H9 (cell line): ENCODE results near the gene PLD5. TPM values are rescaled to one million over a fixed set of nuclear protein-coding genes. Genes with fewer than 3 reads are reported as not detected.

Experiments
- DNase-seq: peaks from one replicate; pipeline ENCODE4 v3.0.0-alpha.2; 2017
- H2AFZ ChIP-seq: one replicate; pipeline ENCODE4 v1.6.1; 2013; ENCODE audit warnings: mild to moderate bottlenecking, low read length, control low read depth, moderate library complexity
- H2AK5ac ChIP-seq: 2 replicates; pipeline ENCODE4 v1.6.1; 2013; ENCODE audit warnings: low read length, control low read depth, mixed read lengths; ENCODE audit not compliant: insufficient read length
- H2BK120ac ChIP-seq: one replicate; pipeline ENCODE4 v1.6.1; 2013; ENCODE audit warnings: low read depth, mild to moderate bottlenecking, low read length, control low read depth, inconsistent platforms; ENCODE audit not compliant: poor library complexity, severe bottlenecking
- H2BK12ac ChIP-seq: 2 replicates; pipeline ENCODE4 v1.6.1; 2013; ENCODE audit warnings: low read length, control low read depth, mixed read lengths, low read depth; ENCODE audit not compliant: insufficient read length
- H2BK15ac ChIP-seq: 2 replicates; pipeline ENCODE4 v1.6.1; 2013; ENCODE audit warnings: low read depth, low read length, control low read depth
- H2BK20ac ChIP-seq: one replicate; pipeline ENCODE4 v1.6.1; 2013; ENCODE audit warnings: low read depth, mild to moderate bottlenecking, low read length, control low read depth, inconsistent platforms; ENCODE audit not compliant: poor library complexity, severe bottlenecking
- H2BK5ac ChIP-seq: 2 replicates; pipeline ENCODE4 v1.6.1; 2013; ENCODE audit warnings: low read length, control low read depth, mixed read lengths; ENCODE audit not compliant: insufficient read length
- H3K14ac ChIP-seq: 2 replicates; pipeline ENCODE4 v1.6.1; 2013; ENCODE audit warnings: low read length, control low read depth; ENCODE audit not compliant: insufficient read depth
- H3K18ac ChIP-seq: 2 replicates; pipeline ENCODE4 v1.6.1; 2013; ENCODE audit warnings: low read depth, mild to moderate bottlenecking, mixed read lengths, low read length, control low read depth; ENCODE audit not compliant: insufficient read length
- H3K23ac ChIP-seq: 2 replicates; pipeline ENCODE4 v1.6.1; 2013; ENCODE audit warnings: low read length, control low read depth, mixed read lengths, low read depth; ENCODE audit not compliant: insufficient read length
- H3K23me2 ChIP-seq: 2 replicates; pipeline ENCODE4 v1.6.1; 2013; ENCODE audit warnings: low read depth, mild to moderate bottlenecking, mixed read lengths, low read length, control low read depth; ENCODE audit not compliant: insufficient read length, poor library complexity, severe bottlenecking
- H3K27ac ChIP-seq: 2 replicates; pipeline ENCODE4 v1.5.1; 2013; ENCODE audit warnings: low read length, control low read depth, mixed read lengths, low read depth; ENCODE audit not compliant: insufficient read length
- H3K27me3 ChIP-seq: 2 replicates; pipeline ENCODE4 v1.6.1; 2013; ENCODE audit warnings: low read length, control low read depth, inconsistent platforms; ENCODE audit not compliant: insufficient read depth
- H3K4ac ChIP-seq: 2 replicates; pipeline ENCODE4 v1.6.1; 2013; ENCODE audit warnings: low read depth, mild to moderate bottlenecking, control low read depth, inconsistent platforms, low read length, moderate library complexity
- H3K4me1 ChIP-seq: 2 replicates; pipeline ENCODE4 v1.6.1; 2013; ENCODE audit warnings: low read length, control low read depth, inconsistent platforms; ENCODE audit not compliant: insufficient read depth
- H3K4me2 ChIP-seq: 2 replicates; pipeline ENCODE4 v1.6.1; 2013; ENCODE audit warnings: low read length, control low read depth, mixed read lengths; ENCODE audit not compliant: insufficient read length, insufficient read depth
- H3K56ac ChIP-seq: 2 replicates; pipeline ENCODE4 v1.6.1; 2013; ENCODE audit warnings: low read depth, mild to moderate bottlenecking, mixed read lengths, low read length, control low read depth; ENCODE audit not compliant: insufficient read length
- H3K79me1 ChIP-seq: 2 replicates; pipeline ENCODE4 v1.6.1; 2013; ENCODE audit warnings: low read depth, mild to moderate bottlenecking, moderate library complexity, low read length, control low read depth, inconsistent platforms; ENCODE audit not compliant: insufficient read depth, poor library complexity, severe bottlenecking
- H3K79me2 ChIP-seq: 2 replicates; pipeline ENCODE4 v1.6.1; 2013; ENCODE audit warnings: low read length, control low read depth, inconsistent platforms; ENCODE audit not compliant: insufficient read depth
- H3K9ac ChIP-seq: 2 replicates; pipeline ENCODE4 v1.6.1; 2013; ENCODE audit warnings: low read length, control low read depth, mixed read lengths; ENCODE audit not compliant: insufficient read length; ENCODE audit errors: extremely low read depth
- H3K9me3 ChIP-seq: one replicate; pipeline ENCODE4 v1.6.1; 2013; ENCODE audit warnings: low read depth, low read length, inconsistent platforms; ENCODE audit not compliant: control insufficient read depth
- H3T11ph ChIP-seq: one replicate; pipeline ENCODE4 v1.6.1; 2013; ENCODE audit warnings: mild to moderate bottlenecking, low read length, control low read depth, inconsistent platforms
- H4K20me1 ChIP-seq: one replicate; pipeline ENCODE4 v1.6.1; 2013; ENCODE audit not compliant: control insufficient read depth, insufficient read length, insufficient read depth
- H4K5ac ChIP-seq: 2 replicates; pipeline ENCODE4 v1.6.1; 2013; ENCODE audit warnings: low read depth, mild to moderate bottlenecking, mixed read lengths, low read length, control low read depth; ENCODE audit not compliant: insufficient read length
- H4K8ac ChIP-seq: replicated peaks from 2 replicates; pipeline ENCODE4 v1.6.1; 2013; ENCODE audit warnings: low read length, control low read depth, mixed read lengths, low read depth; ENCODE audit not compliant: insufficient read length
- H4K91ac ChIP-seq: 2 replicates; pipeline ENCODE4 v1.6.1; 2013; ENCODE audit warnings: low read depth, mild to moderate bottlenecking, moderate library complexity, mixed read lengths, low read length, control low read depth; ENCODE audit not compliant: insufficient read length
- H3K27ac Mint-ChIP-seq, 3 experiments: 2 replicates in 2 of 3; 3 replicates in 1 of 3; pipeline ENCODE4 v1.8.0; 2020 to 2021; ENCODE audit warnings: mixed read lengths in 3 of 3, mild to moderate bottlenecking in 1 of 3, moderate library complexity in 1 of 3
- H3K27me3 Mint-ChIP-seq: 2 replicates; pipeline ENCODE4 v1.8.0; 2021; ENCODE audit warnings: low read depth, mild to moderate bottlenecking, moderate library complexity, mixed read lengths
- H3K36me3 Mint-ChIP-seq, 3 experiments: 2 replicates in 2 of 3; 3 replicates in 1 of 3; pipeline ENCODE4 v1.8.0; 2020 to 2021; ENCODE audit warnings: low read depth in 3 of 3, mixed read lengths in 3 of 3; ENCODE audit not compliant: insufficient read depth in 1 of 3
- H3K4me1 Mint-ChIP-seq, 2 experiments: 2 replicates each; pipeline ENCODE4 v1.8.0; 2020; ENCODE audit warnings: mixed read lengths in 2 of 2
- H3K4me3 Mint-ChIP-seq, 2 experiments: 2 replicates in 1 of 2; 3 replicates in 1 of 2; pipeline ENCODE4 v1.8.0; 2020 to 2021; ENCODE audit warnings: mild to moderate bottlenecking in 2 of 2, mixed read lengths in 2 of 2, moderate library complexity in 1 of 2
- H3K9me3 Mint-ChIP-seq, 2 experiments: 2 replicates in 1 of 2; 3 replicates in 1 of 2; pipeline ENCODE4 v1.8.0; 2020; ENCODE audit warnings: mild to moderate bottlenecking in 2 of 2, mixed read lengths in 2 of 2, moderate library complexity in 1 of 2
- CTCF ChIP-seq: fragments of 200-600 bp; sonication (generic); conservative IDR thresholded peaks from 3 replicates; pipeline ENCODE4 v1.8.0; 2021; ENCODE audit warnings: antibody characterized with exemption, mild to moderate bottlenecking
- WGBS: extraction: QIAGEN DNeasy Blood & Tissue Kit; methylation state at CpG from one replicate; pipeline ENCODE4 v1.1.7; 2013; ENCODE audit warnings: missing lambda C conversion rate, low lambda C conversion rate, mixed read lengths; ENCODE audit not compliant: insufficient read length; ENCODE audit errors: extremely low coverage; 5-methylcytosine and 5-hydroxymethylcytosine counted together
- total RNA-seq: library from RNA; stranded (reverse); gene quantifications from 2 replicates; pipeline ENCODE4 v1.2.1, GENCODE V29; 2021

Gene PLD5
- total RNA-seq, 1 experiment from 2014 or later, result 5.2 TPM

GRCh38 chr1:242569867-242570266 lies 45.4 kb upstream of the PLD5 start:
- H2BK12ac ChIP-seq, result no peak overlapping the region
- no peaks in the 10 kb centered on the region for H3K27me3 ChIP-seq
- no peak overlapping the region for H2AFZ ChIP-seq
- no peaks in the 10 kb centered on the region for H3K9me3 ChIP-seq
- no peak overlapping the region for H3K18ac ChIP-seq
- no peak overlapping the region for H3K56ac ChIP-seq
- Mint-ChIP-seq H3K4me3 (no peak overlapping the region), H3K9me3 (peaks cover 5 to 8% of the 10 kb centered on the region in 2 experiments; a peak in 3 of 5 replicates), H3K4me1 (no peaks in the 10 kb centered on the region), H3K27ac (no peak overlapping the region), H3K27me3 (peaks cover 4% of the 10 kb centered on the region), H3K36me3 (no peaks in the 10 kb centered on the region; a peak in 1 of 7 replicates)
- no peak overlapping the region for H3K23ac ChIP-seq
- no peaks in the 10 kb centered on the region for H3K79me1 ChIP-seq
- H3K14ac ChIP-seq, result no peak overlapping the region
- no peak for DNase-seq
- no peak overlapping the region for H4K5ac ChIP-seq
- no peaks in the 10 kb centered on the region for H3K79me2 ChIP-seq
- no peak overlapping the region for H2BK20ac ChIP-seq
- no peaks in the 10 kb centered on the region for H3K4me1 ChIP-seq
- no peak overlapping the region for H2BK120ac ChIP-seq
- no peak overlapping the region for H3K4me2 ChIP-seq
- H3K9ac ChIP-seq, result no peak overlapping the region
- H3K23me2 ChIP-seq, result no peaks in the 10 kb centered on the region
- no peak overlapping the region for H2BK5ac ChIP-seq
- TF ChIP-seq CTCF, result no peak
- no peak overlapping the region for H2BK15ac ChIP-seq
- H2AK5ac ChIP-seq, result no peak overlapping the region
- H3T11ph ChIP-seq, result no peak overlapping the region
- H3K27ac ChIP-seq, result no peak overlapping the region
- H3K4ac ChIP-seq, result no peak overlapping the region
- H4K20me1 ChIP-seq, result no peaks in the 10 kb centered on the region
- H4K8ac ChIP-seq, result no peak overlapping the region
- no peak overlapping the region for H4K91ac ChIP-seq
- WGBS, result no CpG with 5 or more reads among the region's 1 CpG
